Tibial nerve (tissue), 4 donors: ENCODE measurements around the gene CENPP. TPM values are rescaled to one million over a fixed set of nuclear protein-coding genes. Genes with fewer than 3 reads are reported as not detected.

Source experiments
- DNase-seq, 2 donors: peaks; one replicate each; pipeline ENCODE4 v3.0.0-alpha.2; 2019; ENCODE audit warnings: low spot score in 2 of 2
- H3K27ac ChIP-seq, 4 donors: fragments of 200-600 bp; sonication (generic) in 3 of 4; one replicate each; pipeline ENCODE4 v1.5.1; 2017 to 2019; ENCODE audit warnings: mild to moderate bottlenecking in 1 of 4
- H3K27me3 ChIP-seq, 2 donors: fragments of 200-600 bp; sonication (generic) in 1 of 2; one replicate each; pipeline versions ENCODE4 v1.5.1 to v1.6.0; 2017 to 2019
- H3K36me3 ChIP-seq, 3 donors: fragments of 200-600 bp; sonication (generic); one replicate each; pipeline ENCODE4 v1.5.1; 2018 to 2019
- H3K4me1 ChIP-seq, 4 donors: fragments of 200-600 bp; sonication (generic) in 3 of 4; one replicate each; pipeline ENCODE4 v1.5.1; 2017 to 2019
- H3K4me3 ChIP-seq, 4 donors: fragments of 200-600 bp; sonication (generic) in 3 of 4; one replicate each; pipeline ENCODE4 v1.5.1; 2017 to 2019; ENCODE audit warnings: mild to moderate bottlenecking in 1 of 4, moderate library complexity in 1 of 4
- H3K9me3 ChIP-seq, 4 donors: fragments of 200-600 bp; sonication (generic) in 3 of 4; one replicate each; pipeline ENCODE4 v1.5.1; 2017 to 2019
- CTCF ChIP-seq, 5 experiments: fragments of 200-600 bp in 3 of 5; fragments of 450-650 bp in 2 of 5; sonication (generic) in 3 of 5; IDR thresholded peaks; one replicate each; pipeline ENCODE4 v1.5.1; 2016 to 2019; ENCODE audit warnings: antibody characterized with exemption in 5 of 5, mild to moderate bottlenecking in 3 of 5, moderate library complexity in 2 of 5
- EP300 ChIP-seq, 2 donors: sonication (generic); formaldehyde crosslinking; IDR thresholded peaks; one replicate each; pipeline ENCODE4 v1.6.1; 2017; ENCODE audit warnings: antibody characterized with exemption in 2 of 2, mild to moderate bottlenecking in 1 of 2
- POLR2A ChIP-seq, 2 donors: fragments of 450-650 bp; IDR thresholded peaks; one replicate each; pipeline ENCODE4 v1.6.1; 2017; ENCODE audit warnings: antibody characterized with exemption in 2 of 2, mild to moderate bottlenecking in 2 of 2, moderate library complexity in 2 of 2
- WGBS, 2 donors: methylation state at CpG; one replicate each; pipeline ENCODE4 v1.1.5; 2018; 5-methylcytosine and 5-hydroxymethylcytosine counted together
- total RNA-seq, 4 donors: library from RNA; depleted of rRNA; stranded (reverse); fragments of >200 nt; gene quantifications; one replicate each; pipeline ENCODE4 v1.1.0, GENCODE V29; 2016

CENPP gene
- total RNA-seq, 4 donors from 2014 or later, result 5.0 to 17.1 (median 6.9) TPM

GRCh38 chr9:92384375-92384774 is 58.6 kb downstream of the CENPP start:
- H3K4me3 ChIP-seq, result no peak overlapping the region
- H3K9me3 ChIP-seq, result no peaks in the 10 kb centered on the region
- H3K27ac ChIP-seq, result peak overlapping the region in 2 of 4 donors; percentile 42 to 52
- H3K27me3 ChIP-seq, result no peaks in the 10 kb centered on the region
- 69 to 78% methylated on average over 1 of the region's 1 CpG for WGBS, 2 donors
- no peaks in the 10 kb centered on the region for H3K36me3 ChIP-seq
- no peak for DNase-seq
- peaks cover 0 to 6% (median 0%) of the 10 kb centered on the region in 4 donors for H3K4me1 ChIP-seq
- no peak for TF ChIP-seq POLR2A (IDR thresholded peaks at IDR 0.05)
- TF ChIP-seq EP300 (IDR thresholded peaks at IDR 0.05), result no peak
- TF ChIP-seq CTCF (IDR thresholded peaks at IDR 0.05), result no peak

- TF ChIP-seq EP300 (IDR thresholded peaks at IDR 0.05), result no peak
- TF ChIP-seq POLR2A (IDR thresholded peaks at IDR 0.05), result no peak
- TF ChIP-seq CTCF (IDR thresholded peaks at IDR 0.05), result no peak
- Histone ChIP-seq H3K27ac (peak overlapping the region in 2 of 4 donors; percentile 42 to 52), H3K27me3 (no peaks in the 10 kb centered on the region), H3K36me3 (no peaks in the 10 kb centered on the region), H3K4me1 (peaks cover 0 to 6% (median 0%) of the 10 kb centered on the region in 4 donors), H3K4me3 (no peak overlapping the region), H3K9me3 (no peaks in the 10 kb centered on the region)
- 53 to 59% methylated on average over 3 of the region's 3 CpGs for WGBS, 2 donors
- DNase-seq, result no peak
These were observed 59.2 kb downstream of the CENPP start for GRCh38 chr9:92385001-92385400.

- no peak for DNase-seq
- H3K27me3 ChIP-seq, result no peaks in the 10 kb centered on the region
- no peaks in the 10 kb centered on the region for H3K36me3 ChIP-seq
- H3K9me3 ChIP-seq, result no peaks in the 10 kb centered on the region
- no peak overlapping the region for H3K4me3 ChIP-seq
- TF ChIP-seq POLR2A (IDR thresholded peaks at IDR 0.05), result no peak
- no peak for TF ChIP-seq EP300 (IDR thresholded peaks at IDR 0.05)
- no peak for TF ChIP-seq CTCF (IDR thresholded peaks at IDR 0.05)
- peak overlapping the region in 2 of 4 donors; percentile 42 to 52 for H3K27ac ChIP-seq
- H3K4me1 ChIP-seq, result peaks cover 0 to 6% (median 0%) of the 10 kb centered on the region in 4 donors
- WGBS, 2 donors, result 51 to 53% methylated on average over 6 of the region's 6 CpGs
These were observed 59.7 kb downstream of the CENPP start for GRCh38 chr9:92385477-92385876.

GRCh38 chr9:92385953-92386352 is 60.2 kb downstream of the CENPP start:
- Histone ChIP-seq H3K27me3 (no peaks in the 10 kb centered on the region), H3K4me3 (no peak overlapping the region), H3K4me1 (peaks cover 0 to 6% (median 0%) of the 10 kb centered on the region in 4 donors), H3K9me3 (no peaks in the 10 kb centered on the region), H3K27ac (peak overlapping the region in 2 of 4 donors; percentile 42 to 52), H3K36me3 (no peaks in the 10 kb centered on the region)
- 88 to 89% methylated on average over 4 of the region's 4 CpGs for WGBS, 2 donors
- TF ChIP-seq CTCF (IDR thresholded peaks at IDR 0.05) (no peak), POLR2A (IDR thresholded peaks at IDR 0.05) (no peak), EP300 (IDR thresholded peaks at IDR 0.05) (no peak)
- DNase-seq, result no peak

- no peak for TF ChIP-seq EP300 (IDR thresholded peaks at IDR 0.05)
- TF ChIP-seq POLR2A (IDR thresholded peaks at IDR 0.05), result no peak
- no peak for TF ChIP-seq CTCF (IDR thresholded peaks at IDR 0.05)
- Histone ChIP-seq H3K36me3 (peaks cover 0 to 8% (median 0%) of the 10 kb centered on the region in 3 donors), H3K4me1 (no peaks in the 10 kb centered on the region), H3K4me3 (no peak overlapping the region), H3K27ac (no peak overlapping the region), H3K9me3 (no peaks in the 10 kb centered on the region), H3K27me3 (no peaks in the 10 kb centered on the region)
- WGBS, 2 donors, result 85% methylated on average over 2 of the region's 2 CpGs
- DNase-seq, result no peak
These were observed 66.9 kb downstream of the CENPP start for GRCh38 chr9:92392690-92393089.
